HEK293 (cell line): ENCODE measurements around the gene FBN2.

Source experiments
- CTCF ChIA-PET: fragments of 350-600 bp; formaldehyde crosslinking; extraction: SDS; loops from one replicate; lab custom pipeline; 2021; ENCODE audit warnings: antibody characterized with exemption; lab: Yijun Ruan, JAX
- POLR2A ChIA-PET: fragments of 300-600 bp; formaldehyde crosslinking; extraction: SDS; loops from one replicate; lab custom pipeline; 2020; ENCODE audit warnings: antibody characterized with exemption, inconsistent platforms; lab: Yijun Ruan, JAX
- H3K27ac ChIP-seq: fragments of 200-500 bp; sonication (Bioruptor generic); 2 replicates; pipeline ENCODE4 v1.5.1; 2014; ENCODE audit warnings: low read depth, low read length, control low read depth, inconsistent platforms; ENCODE audit errors: extremely low read depth
- H3K36me3 ChIP-seq, 2 experiments: fragments of 200-500 bp in 1 of 2; sonication (Bioruptor generic) in 1 of 2; 1 replicate in 1 of 2; 2 replicates in 1 of 2; pipeline ENCODE4 v1.5.1; 2014 to 2017; ENCODE audit warnings: inconsistent platforms in 2 of 2, low read length in 2 of 2; ENCODE audit not compliant: control insufficient read depth in 2 of 2, insufficient read depth in 1 of 2
- H3K4me1 ChIP-seq: fragments of 200-500 bp; sonication (Bioruptor generic); 2 replicates; pipeline ENCODE4 v1.5.1; 2014; ENCODE audit warnings: mild to moderate bottlenecking, low read length, inconsistent platforms; ENCODE audit not compliant: control insufficient read depth, insufficient read depth
- H3K4me3 ChIP-seq: 2 replicates; pipeline ENCODE4 v1.5.1; 2011; ENCODE audit warnings: low read depth, mild to moderate bottlenecking, control low read depth, low read length, moderate library complexity
- H3K9me3 ChIP-seq: fragments of 200-500 bp; sonication (Bioruptor generic); 2 replicates; pipeline ENCODE4 v1.5.1; 2014; ENCODE audit warnings: low read depth, low read length, inconsistent platforms; ENCODE audit not compliant: control insufficient read depth, insufficient read depth
- ZBTB20 ChIP-seq: fragments of 450-650 bp; formaldehyde crosslinking; IDR thresholded peaks from 2 replicates; pipeline ENCODE4 v1.5.1; 2016; ENCODE audit warnings: missing biosample characterization, missing genetic modification characterization
- ZFP37 ChIP-seq: fragments of 450-650 bp; formaldehyde crosslinking; IDR thresholded peaks from 2 replicates; pipeline ENCODE4 v1.5.1; 2016; ENCODE audit warnings: missing biosample characterization, missing genetic modification characterization
- ZNF10 ChIP-seq: fragments of 450-650 bp; formaldehyde crosslinking; IDR thresholded peaks from 2 replicates; pipeline ENCODE4 v1.5.1; 2017; ENCODE audit warnings: missing biosample characterization, missing genetic modification characterization
- ZNF174 ChIP-seq: fragments of 450-650 bp; formaldehyde crosslinking; IDR thresholded peaks from 2 replicates; pipeline ENCODE4 v1.5.0; 2017; ENCODE audit warnings: missing biosample characterization, mild to moderate bottlenecking, missing genetic modification characterization
- ZNF175 ChIP-seq: fragments of 450-650 bp; formaldehyde crosslinking; IDR thresholded peaks from 2 replicates; pipeline ENCODE4 v1.5.1; 2016; ENCODE audit warnings: missing biosample characterization, missing genetic modification characterization
- ZNF202 ChIP-seq: fragments of 450-650 bp; formaldehyde crosslinking; IDR thresholded peaks from 2 replicates; pipeline ENCODE4 v1.5.1; 2016; ENCODE audit warnings: missing biosample characterization, missing genetic modification characterization, borderline replicate concordance
- ZNF223 ChIP-seq: fragments of 450-650 bp; formaldehyde crosslinking; IDR thresholded peaks from 2 replicates; pipeline ENCODE4 v1.5.1; 2016; ENCODE audit warnings: missing biosample characterization, missing genetic modification characterization
- ZNF248 ChIP-seq: fragments of 450-650 bp; formaldehyde crosslinking; IDR thresholded peaks from 2 replicates; pipeline ENCODE4 v1.5.1; 2017; ENCODE audit warnings: missing biosample characterization, missing genetic modification characterization
- ZNF266 ChIP-seq: fragments of 450-650 bp; formaldehyde crosslinking; IDR thresholded peaks from 2 replicates; pipeline ENCODE4 v1.5.1; 2016; ENCODE audit warnings: missing biosample characterization, missing genetic modification characterization, low read depth
- ZNF366 ChIP-seq: fragments of 450-650 bp; formaldehyde crosslinking; conservative IDR thresholded peaks from 2 replicates; pipeline ENCODE4 v1.5.1; 2016; ENCODE audit warnings: missing biosample characterization, missing genetic modification characterization
- ZNF416 ChIP-seq: fragments of 450-650 bp; formaldehyde crosslinking; IDR thresholded peaks from 2 replicates; pipeline ENCODE4 v1.5.1; 2016; ENCODE audit warnings: missing biosample characterization, missing genetic modification characterization
- ZNF501 ChIP-seq: fragments of 450-650 bp; formaldehyde crosslinking; IDR thresholded peaks from 2 replicates; pipeline ENCODE4 v1.5.1; 2016; ENCODE audit warnings: missing biosample characterization, missing genetic modification characterization
- ZNF610 ChIP-seq: fragments of 450-650 bp; formaldehyde crosslinking; IDR thresholded peaks from 2 replicates; pipeline ENCODE4 v1.5.1; 2016; ENCODE audit warnings: missing biosample characterization, missing genetic modification characterization, borderline replicate concordance
- ZNF677 ChIP-seq: fragments of 450-650 bp; IDR thresholded peaks from 2 replicates; pipeline ENCODE4 v1.5.0; 2018; ENCODE audit warnings: missing biosample characterization, mild to moderate bottlenecking, missing genetic modification characterization, moderate library complexity
- ZNF776 ChIP-seq: fragments of 450-650 bp; formaldehyde crosslinking; IDR thresholded peaks from 2 replicates; pipeline ENCODE4 v1.5.0; 2017; ENCODE audit warnings: missing biosample characterization, missing genetic modification characterization, borderline replicate concordance
- ZSCAN16 ChIP-seq: fragments of 450-650 bp; formaldehyde crosslinking; IDR thresholded peaks from 2 replicates; pipeline ENCODE4 v1.5.1; 2016; ENCODE audit warnings: missing biosample characterization, missing genetic modification characterization
- TF ChIP-seq, protein P1 (sequence below): fragments of 450-650 bp; formaldehyde crosslinking; IDR thresholded peaks from 2 replicates; pipeline ENCODE4 v1.5.1; 2016; ENCODE audit warnings: missing biosample characterization, missing genetic modification characterization
- TF ChIP-seq, protein P2 (sequence below): fragments of 450-650 bp; formaldehyde crosslinking; IDR thresholded peaks from 2 replicates; pipeline ENCODE4 v1.5.1; 2016; ENCODE audit warnings: missing biosample characterization, missing genetic modification characterization
- TF ChIP-seq, protein P3 (sequence below): fragments of 450-650 bp; formaldehyde crosslinking; IDR thresholded peaks from 2 replicates; pipeline ENCODE4 v1.5.1; 2016; ENCODE audit warnings: missing biosample characterization, missing genetic modification characterization

Gene FBN2

DNA sequence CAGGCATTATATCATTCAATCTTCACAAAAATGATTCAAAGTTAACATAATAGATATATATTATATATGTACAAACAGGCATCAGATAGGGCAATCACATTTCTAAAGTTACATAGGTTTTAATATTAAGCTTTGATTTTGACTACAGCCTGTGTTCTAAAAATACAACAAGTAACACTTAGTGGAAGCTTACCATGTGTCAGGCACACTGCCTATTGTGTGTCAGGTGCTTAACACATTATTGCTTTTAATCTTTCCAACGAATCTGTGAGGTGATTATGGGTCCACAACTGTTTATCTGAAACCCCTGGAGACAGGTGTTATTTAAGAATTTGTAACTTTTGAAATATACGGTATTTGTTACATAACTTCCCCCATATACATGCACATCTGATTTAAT is 25.2 kb downstream of the FBN2 start:
- TF ChIP-seq ZNF416 (tag by site-specific recombination) (no peak), ZNF776 (no peak), ZNF248 (tag by site-specific recombination) (no peak), ZNF677 (tag by site-specific recombination) (no peak), ZFP37 (no peak)
- TF ChIP-seq, protein P1, sequence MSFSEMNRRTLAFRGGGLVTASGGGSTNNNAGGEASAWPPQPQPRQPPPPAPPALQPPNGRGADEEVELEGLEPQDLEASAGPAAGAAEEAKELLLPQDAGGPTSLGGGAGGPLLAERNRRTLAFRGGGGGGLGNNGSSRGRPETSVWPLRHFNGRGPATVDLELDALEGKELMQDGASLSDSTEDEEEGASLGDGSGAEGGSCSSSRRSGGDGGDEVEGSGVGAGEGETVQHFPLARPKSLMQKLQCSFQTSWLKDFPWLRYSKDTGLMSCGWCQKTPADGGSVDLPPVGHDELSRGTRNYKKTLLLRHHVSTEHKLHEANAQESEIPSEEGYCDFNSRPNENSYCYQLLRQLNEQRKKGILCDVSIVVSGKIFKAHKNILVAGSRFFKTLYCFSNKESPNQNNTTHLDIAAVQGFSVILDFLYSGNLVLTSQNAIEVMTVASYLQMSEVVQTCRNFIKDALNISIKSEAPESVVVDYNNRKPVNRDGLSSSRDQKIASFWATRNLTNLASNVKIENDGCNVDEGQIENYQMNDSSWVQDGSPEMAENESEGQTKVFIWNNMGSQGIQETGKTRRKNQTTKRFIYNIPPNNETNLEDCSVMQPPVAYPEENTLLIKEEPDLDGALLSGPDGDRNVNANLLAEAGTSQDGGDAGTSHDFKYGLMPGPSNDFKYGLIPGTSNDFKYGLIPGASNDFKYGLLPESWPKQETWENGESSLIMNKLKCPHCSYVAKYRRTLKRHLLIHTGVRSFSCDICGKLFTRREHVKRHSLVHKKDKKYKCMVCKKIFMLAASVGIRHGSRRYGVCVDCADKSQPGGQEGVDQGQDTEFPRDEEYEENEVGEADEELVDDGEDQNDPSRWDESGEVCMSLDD = no peak
- ChIA-PET POLR2A (no interaction called here), CTCF (no interaction called here)
- Histone ChIP-seq H3K4me3 (no peak overlapping the region), H3K4me1 (no peaks in the 10 kb centered on the region), H3K36me3 (peaks cover 13 to 19% of the 10 kb centered on the region in 2 experiments), H3K9me3 (no peaks in the 10 kb centered on the region), H3K27ac (no peak overlapping the region)

DNA sequence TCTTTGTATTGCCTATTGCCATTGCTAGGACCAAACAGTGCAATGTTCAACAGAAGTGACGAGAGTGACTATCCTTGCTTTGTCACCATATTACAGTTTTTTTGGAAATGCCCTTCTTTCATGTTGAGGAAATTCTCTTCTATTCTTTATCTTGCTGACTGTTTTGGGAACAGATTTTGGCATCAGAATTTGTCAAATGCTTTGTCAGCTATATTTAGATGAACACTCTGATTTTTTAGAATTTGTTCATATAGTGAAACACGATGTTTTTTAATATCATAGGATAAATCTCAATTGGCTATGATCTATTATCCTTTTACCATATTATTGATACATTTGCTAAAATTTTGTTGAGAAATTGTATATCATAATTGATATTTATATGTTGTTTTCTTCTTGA is 31.4 kb downstream of the FBN2 start:
- Histone ChIP-seq H3K27ac (no peak overlapping the region), H3K9me3 (no peaks in the 10 kb centered on the region), H3K4me1 (no peaks in the 10 kb centered on the region), H3K4me3 (no peak overlapping the region), H3K36me3 (peaks cover 0 to 13% of the 10 kb centered on the region in 2 experiments; a peak in 2 of 3 replicates)
- TF ChIP-seq ZSCAN16 (tag by site-specific recombination) = no peak
- no peak for TF ChIP-seq ZNF202 (tag by site-specific recombination)
- no peak for TF ChIP-seq ZNF501 (tag by site-specific recombination)
- TF ChIP-seq, protein P2, sequence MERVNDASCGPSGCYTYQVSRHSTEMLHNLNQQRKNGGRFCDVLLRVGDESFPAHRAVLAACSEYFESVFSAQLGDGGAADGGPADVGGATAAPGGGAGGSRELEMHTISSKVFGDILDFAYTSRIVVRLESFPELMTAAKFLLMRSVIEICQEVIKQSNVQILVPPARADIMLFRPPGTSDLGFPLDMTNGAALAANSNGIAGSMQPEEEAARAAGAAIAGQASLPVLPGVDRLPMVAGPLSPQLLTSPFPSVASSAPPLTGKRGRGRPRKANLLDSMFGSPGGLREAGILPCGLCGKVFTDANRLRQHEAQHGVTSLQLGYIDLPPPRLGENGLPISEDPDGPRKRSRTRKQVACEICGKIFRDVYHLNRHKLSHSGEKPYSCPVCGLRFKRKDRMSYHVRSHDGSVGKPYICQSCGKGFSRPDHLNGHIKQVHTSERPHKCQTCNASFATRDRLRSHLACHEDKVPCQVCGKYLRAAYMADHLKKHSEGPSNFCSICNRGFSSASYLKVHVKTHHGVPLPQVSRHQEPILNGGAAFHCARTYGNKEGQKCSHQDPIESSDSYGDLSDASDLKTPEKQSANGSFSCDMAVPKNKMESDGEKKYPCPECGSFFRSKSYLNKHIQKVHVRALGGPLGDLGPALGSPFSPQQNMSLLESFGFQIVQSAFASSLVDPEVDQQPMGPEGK (tag by site-specific recombination) = no peak
- no peak for TF ChIP-seq ZBTB20 (tag by site-specific recombination)
- TF ChIP-seq ZNF174 (tag by site-specific recombination) = no peak
- no peak for TF ChIP-seq ZNF223 (tag by site-specific recombination)
- TF ChIP-seq, protein P3, sequence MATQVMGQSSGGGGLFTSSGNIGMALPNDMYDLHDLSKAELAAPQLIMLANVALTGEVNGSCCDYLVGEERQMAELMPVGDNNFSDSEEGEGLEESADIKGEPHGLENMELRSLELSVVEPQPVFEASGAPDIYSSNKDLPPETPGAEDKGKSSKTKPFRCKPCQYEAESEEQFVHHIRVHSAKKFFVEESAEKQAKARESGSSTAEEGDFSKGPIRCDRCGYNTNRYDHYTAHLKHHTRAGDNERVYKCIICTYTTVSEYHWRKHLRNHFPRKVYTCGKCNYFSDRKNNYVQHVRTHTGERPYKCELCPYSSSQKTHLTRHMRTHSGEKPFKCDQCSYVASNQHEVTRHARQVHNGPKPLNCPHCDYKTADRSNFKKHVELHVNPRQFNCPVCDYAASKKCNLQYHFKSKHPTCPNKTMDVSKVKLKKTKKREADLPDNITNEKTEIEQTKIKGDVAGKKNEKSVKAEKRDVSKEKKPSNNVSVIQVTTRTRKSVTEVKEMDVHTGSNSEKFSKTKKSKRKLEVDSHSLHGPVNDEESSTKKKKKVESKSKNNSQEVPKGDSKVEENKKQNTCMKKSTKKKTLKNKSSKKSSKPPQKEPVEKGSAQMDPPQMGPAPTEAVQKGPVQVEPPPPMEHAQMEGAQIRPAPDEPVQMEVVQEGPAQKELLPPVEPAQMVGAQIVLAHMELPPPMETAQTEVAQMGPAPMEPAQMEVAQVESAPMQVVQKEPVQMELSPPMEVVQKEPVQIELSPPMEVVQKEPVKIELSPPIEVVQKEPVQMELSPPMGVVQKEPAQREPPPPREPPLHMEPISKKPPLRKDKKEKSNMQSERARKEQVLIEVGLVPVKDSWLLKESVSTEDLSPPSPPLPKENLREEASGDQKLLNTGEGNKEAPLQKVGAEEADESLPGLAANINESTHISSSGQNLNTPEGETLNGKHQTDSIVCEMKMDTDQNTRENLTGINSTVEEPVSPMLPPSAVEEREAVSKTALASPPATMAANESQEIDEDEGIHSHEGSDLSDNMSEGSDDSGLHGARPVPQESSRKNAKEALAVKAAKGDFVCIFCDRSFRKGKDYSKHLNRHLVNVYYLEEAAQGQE (tag by site-specific recombination) = no peak
- TF ChIP-seq ZNF266 (tag by site-specific recombination) = no peak
- TF ChIP-seq ZNF366 (tag by site-specific recombination) = no peak
- no peak for TF ChIP-seq ZNF610 (tag by site-specific recombination)
- no peak for TF ChIP-seq ZNF10 (tag by site-specific recombination)
- no peak for TF ChIP-seq ZNF175 (tag by site-specific recombination)
- ChIA-PET CTCF (interaction anchor here (0.6 to 0.7 kb wide), 2 partner anchors 12 to 30 kb away, joined by 3 to 4 read pairs; no protein-coding TSS in a partner anchor), POLR2A (no interaction called here)
